NB4 (cell line): Measurements from ENCODE around the gene HES6.

Source experiments
- DNase-seq: peaks from one replicate; pipeline ENCODE4 v3.0.0; 2010; ENCODE audit warnings: low read depth
- H3K4me3 ChIP-seq: one replicate; pipeline ENCODE4 v1.5.1; 2011; ENCODE audit warnings: mild to moderate bottlenecking, low read depth, low read length, moderate library complexity
- CTCF ChIP-seq: IDR thresholded peaks from one replicate; pipeline ENCODE4 v1.5.1; 2012; ENCODE audit warnings: low read depth, low read length
- MYC ChIP-seq: IDR thresholded peaks from 2 replicates; pipeline ENCODE4 v1.6.1; 2011; ENCODE audit warnings: low read depth, low read length
- POLR2A ChIP-seq: IDR thresholded peaks from 2 replicates; pipeline ENCODE4 v1.6.1; 2011; ENCODE audit warnings: mild to moderate bottlenecking; ENCODE audit not compliant: insufficient read length; ENCODE audit errors: extremely low read depth
- TF ChIP-seq, protein P1 (sequence below): IDR thresholded peaks from 2 replicates; pipeline ENCODE4 v1.6.1; 2011; ENCODE audit warnings: low read depth, low read length

Gene HES6

DNA sequence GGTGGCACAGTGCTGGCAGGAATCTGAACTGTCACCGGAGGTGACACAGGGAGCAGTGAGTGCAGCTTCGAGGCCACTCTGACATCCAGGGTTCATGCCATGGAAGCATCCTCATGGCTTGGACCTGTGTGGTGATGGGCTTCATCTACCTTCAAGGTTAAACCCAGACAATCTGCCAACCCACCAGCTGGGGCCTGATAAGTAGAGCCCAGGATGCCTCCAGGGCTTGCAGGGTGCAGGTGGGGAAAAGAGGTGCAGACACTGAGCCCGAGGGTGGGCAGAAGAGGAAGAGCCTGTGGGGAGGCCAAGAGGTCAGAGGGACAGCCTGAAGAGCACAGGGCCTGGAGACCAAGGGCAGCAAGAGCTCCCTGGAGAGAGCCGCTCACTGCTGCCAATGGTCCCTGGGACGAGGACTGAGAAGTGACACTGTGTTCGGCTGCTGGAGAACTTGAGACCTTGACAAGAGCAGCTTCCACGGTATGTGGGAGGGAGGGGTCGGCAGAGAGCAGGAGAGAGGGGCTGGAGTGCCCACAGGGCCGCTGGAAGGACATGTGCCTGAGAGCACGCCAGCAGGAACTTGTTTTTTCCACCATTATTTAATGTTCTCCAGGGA is 8.1 kb upstream of the HES6 start:
- TF ChIP-seq CTCF (no peak), POLR2A (no peak), MYC (no peak)
- TF ChIP-seq, protein P1, sequence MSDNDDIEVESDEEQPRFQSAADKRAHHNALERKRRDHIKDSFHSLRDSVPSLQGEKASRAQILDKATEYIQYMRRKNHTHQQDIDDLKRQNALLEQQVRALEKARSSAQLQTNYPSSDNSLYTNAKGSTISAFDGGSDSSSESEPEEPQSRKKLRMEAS, result no peak
- H3K4me3 ChIP-seq, result no peak overlapping the region
- DNase-seq, result no peak

DNA sequence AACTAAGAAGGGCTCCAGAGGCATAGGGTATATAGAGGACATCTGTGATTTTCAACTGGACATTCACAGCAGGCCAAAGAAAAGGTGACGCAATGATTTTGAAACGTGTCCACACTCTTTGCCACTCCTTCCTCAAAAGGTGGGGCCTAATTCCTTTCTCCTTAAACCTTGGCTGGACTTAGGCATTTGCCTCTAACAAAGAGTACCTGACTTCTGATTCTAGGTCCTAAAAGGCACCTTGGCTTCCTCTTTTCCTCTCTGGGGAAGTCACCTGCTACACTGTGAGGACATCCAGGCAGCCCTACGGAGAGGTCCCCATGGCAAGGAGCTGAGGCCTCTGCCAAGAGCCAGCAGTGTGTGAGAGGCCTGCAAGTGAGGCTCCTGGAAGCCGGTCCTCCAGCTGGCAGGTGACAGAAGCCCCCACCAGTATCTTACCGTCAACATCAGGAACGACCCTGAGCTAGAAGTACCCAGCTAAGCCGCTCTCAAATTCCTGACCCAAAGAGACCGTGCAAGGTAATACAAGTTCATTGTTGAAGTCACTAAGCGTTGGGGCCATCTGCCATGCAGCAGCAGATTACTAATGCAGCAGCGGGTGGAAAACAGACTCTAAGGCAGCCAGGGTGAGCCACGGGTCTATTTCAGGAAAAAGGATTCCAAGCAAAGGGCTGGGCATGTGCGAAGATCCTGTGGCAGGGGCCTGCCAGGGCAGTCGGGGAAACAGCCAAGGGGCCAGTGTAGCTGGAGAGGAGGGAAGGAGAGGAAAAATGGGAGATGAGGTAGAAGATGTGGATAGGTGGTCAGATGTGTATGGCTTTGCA is 7.4 kb upstream of the HES6 start:
- TF ChIP-seq, protein P1, result no peak
- TF ChIP-seq MYC, result no peak
- TF ChIP-seq POLR2A, result no peak
- TF ChIP-seq CTCF, result no peak
- no peak overlapping the region for H3K4me3 ChIP-seq
- no peak for DNase-seq

DNA sequence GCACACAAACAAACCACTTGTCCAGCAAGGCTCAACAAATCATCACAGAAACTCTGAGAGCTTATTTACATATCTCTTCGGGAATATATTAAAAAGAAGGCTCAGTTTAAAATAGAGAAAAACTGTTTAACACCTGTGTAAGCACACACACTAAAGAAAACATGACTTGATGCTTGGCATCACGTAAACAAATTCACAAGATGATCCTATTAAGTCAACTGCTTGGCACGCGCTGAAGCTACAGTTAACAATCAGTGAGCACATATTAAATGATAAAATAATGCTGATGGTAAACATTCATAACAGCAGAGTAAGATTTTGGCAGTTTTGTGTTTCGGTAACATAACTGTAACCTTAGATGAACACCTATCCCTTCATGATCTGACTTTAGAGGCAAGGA is 4.3 kb upstream of the HES6 start:
- no peak for DNase-seq
- TF ChIP-seq MYC (no peak), CTCF (no peak), POLR2A (no peak)
- TF ChIP-seq, protein P1, result no peak

GRCh38 chr2:238243496-238244076 is 3.7 kb upstream of the HES6 start:
- no peak overlapping the region for H3K4me3 ChIP-seq
- no peak for DNase-seq
- no peak for TF ChIP-seq MYC
- TF ChIP-seq, protein P1, result no peak
- TF ChIP-seq POLR2A, result no peak

More for the DNA sequence above, 4.3 kb upstream of the HES6 start:
- H3K4me3 ChIP-seq, result no peak overlapping the region

- TF ChIP-seq POLR2A (no peak), MYC (no peak), CTCF (no peak)
- TF ChIP-seq, protein P1, result no peak
- no peak overlapping the region for H3K4me3 ChIP-seq
- DNase-seq, result peak; percentile 55
These were observed 3.1 kb upstream of the HES6 start for GRCh38 chr2:238242731-238243495.
